ENCODE data around the gene ORC6. TPM values are rescaled to one million over a fixed set of nuclear protein-coding genes. Genes with fewer than 3 reads are reported as not detected.

ORC6 gene
- total RNA-seq: 10 to 100 TPM in 1 of 2 donors, 1 to 10 TPM in 1; 1.4 to 16.8 TPM

DNA sequence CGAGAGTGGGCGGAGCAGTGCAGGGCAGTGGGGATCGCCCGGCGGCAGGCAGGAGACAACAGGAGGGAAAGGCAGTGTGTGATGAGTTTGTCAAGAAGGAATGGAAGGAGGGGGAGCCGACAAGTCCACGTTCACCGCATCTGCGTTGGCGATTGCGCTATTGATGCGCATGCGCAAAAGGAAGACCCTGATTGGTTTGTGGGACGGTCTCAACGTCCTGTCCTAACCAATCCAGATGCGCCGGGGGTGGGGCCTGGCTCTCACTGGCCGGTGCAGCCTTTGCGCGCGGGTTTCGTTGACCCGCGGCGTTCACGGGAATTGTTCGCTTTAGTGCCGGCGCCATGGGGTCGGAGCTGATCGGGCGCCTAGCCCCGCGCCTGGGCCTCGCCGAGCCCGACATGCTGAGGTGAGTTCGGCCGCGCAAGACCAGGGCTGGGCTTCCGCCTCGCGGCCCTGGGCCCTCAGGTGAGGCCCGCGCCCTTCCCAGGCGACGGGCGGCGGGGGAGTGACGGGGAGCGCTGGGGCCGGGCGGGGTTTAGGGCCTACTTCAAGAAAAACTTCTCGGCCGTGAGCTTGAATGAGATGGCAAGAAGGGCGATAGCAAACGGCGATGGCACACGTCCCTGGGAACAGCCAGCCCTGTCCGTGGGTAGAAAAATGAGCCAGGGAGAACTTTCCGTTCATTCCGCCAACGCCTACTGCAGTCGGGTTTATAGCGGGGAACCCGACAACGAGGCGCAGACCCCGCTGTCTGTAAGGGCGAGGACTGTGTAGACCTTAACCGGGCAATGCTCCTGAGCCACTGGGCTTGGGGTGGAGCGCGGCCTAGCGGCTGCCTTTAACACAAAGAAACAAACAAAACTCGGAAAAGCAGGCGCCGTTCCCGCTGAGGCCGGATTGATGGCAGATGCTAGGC lies at the start of gene ORC6:
Gene ORC6, plus strand, starts transcription at position 295 of the 916 bp plus-strand sequence. Its CDS starts 47 bp downstream, at position 342.
- 0% methylated on average over 60 of the region's 79 CpGs for WGBS
- Histone ChIP-seq H3K4me1 (replicated peaks) (peaks cover 4% of the 10 kb centered on the region), H3K36me3 (no peaks in the 10 kb centered on the region), H3K9me3 (no peaks in the 10 kb centered on the region), H3K4me3 (peak within 1 kb of the TSS; percentile 71 to 74), H3K27me3 (replicated peaks; ENCODE audit: insufficient read depth) (no peaks in the 10 kb centered on the region), H3K27ac (peak within 1 kb of the TSS; percentile 92 to 95)
- TF ChIP-seq CTCF (IDR thresholded peaks at IDR 0.05): peak in 1 of 4 experiments; percentile 31
- peak; percentile 46 for TF ChIP-seq POLR2AphosphoS5 (IDR thresholded peaks at IDR 0.05)
- TF ChIP-seq POLR2A (IDR thresholded peaks at IDR 0.05): no peak
- peak; percentile 98 for DNase-seq (ENCODE audit: low spot score)
- intact Hi-C loops (cut with DNase I): loop anchor here (2.0 to 10.0 kb wide), 2 partner anchors 115 to 141 kb away; partner anchors contain the start of gene C16orf87

DNA sequence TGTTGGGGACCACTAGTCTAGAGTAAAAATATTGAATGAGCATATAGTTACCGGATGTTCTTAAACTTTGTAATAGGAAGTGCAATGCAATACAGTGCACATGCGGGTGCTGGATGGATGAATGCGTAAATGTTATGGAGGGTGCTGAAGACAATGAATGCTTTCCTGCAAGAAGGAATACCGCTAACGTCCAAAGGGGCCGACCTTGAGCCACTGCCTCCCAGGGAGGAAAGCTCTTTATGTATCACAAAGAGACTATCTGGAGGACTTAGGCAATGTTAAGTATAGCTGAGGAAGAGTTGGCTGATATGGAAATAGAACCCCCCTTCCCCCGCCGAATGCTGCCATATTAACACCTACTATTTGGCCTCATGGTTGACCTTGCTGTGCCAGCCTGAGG lies 40.8 kb upstream of the ORC6 start:
- Histone ChIP-seq H3K4me1 (replicated peaks) (no peaks in the 10 kb centered on the region), H3K4me3 (no peak overlapping the region), H3K36me3 (no peaks in the 10 kb centered on the region), H3K9me3 (no peaks in the 10 kb centered on the region), H3K27me3 (replicated peaks; ENCODE audit: insufficient read depth) (no peaks in the 10 kb centered on the region), H3K27ac (no peak overlapping the region)
- WGBS: 92% methylated on average over 8 of the region's 8 CpGs
- TF ChIP-seq CTCF (IDR thresholded peaks at IDR 0.05): no peak
- no peak for TF ChIP-seq POLR2A (IDR thresholded peaks at IDR 0.05)
- TF ChIP-seq POLR2AphosphoS5 (IDR thresholded peaks at IDR 0.05): no peak
- intact Hi-C loops (cut with DNase I): no loop called here
- DNase-seq (ENCODE audit: low spot score): no peak

GRCh38 chr16:46649588-46650253 lies 39.7 kb upstream of the ORC6 start:
- H3K4me3 ChIP-seq: peak overlapping the region in 1 of 2 donors; percentile 4
- H3K27me3 ChIP-seq (replicated peaks; ENCODE audit: insufficient read depth): no peaks in the 10 kb centered on the region
- H3K4me1 ChIP-seq (replicated peaks): no peaks in the 10 kb centered on the region
- H3K9me3 ChIP-seq: no peaks in the 10 kb centered on the region
- 87% methylated on average over 27 of the region's 27 CpGs for WGBS
- intact Hi-C loops (cut with DNase I): no loop called here
- TF ChIP-seq POLR2AphosphoS5 (IDR thresholded peaks at IDR 0.05) (no peak), CTCF (IDR thresholded peaks at IDR 0.05) (no peak), POLR2A (IDR thresholded peaks at IDR 0.05) (no peak)
- H3K27ac ChIP-seq: peak overlapping the region in 1 of 2 donors; percentile 2
- no peak for DNase-seq (ENCODE audit: low spot score)
- no peaks in the 10 kb centered on the region for H3K36me3 ChIP-seq

GRCh38 chr16:46650254-46650623 lies 39.2 kb upstream of the ORC6 start:
- Histone ChIP-seq H3K9me3 (no peaks in the 10 kb centered on the region), H3K4me1 (replicated peaks) (no peaks in the 10 kb centered on the region), H3K36me3 (no peaks in the 10 kb centered on the region), H3K27ac (peak overlapping the region in 1 of 2 donors; percentile 2), H3K27me3 (replicated peaks; ENCODE audit: insufficient read depth) (no peaks in the 10 kb centered on the region), H3K4me3 (no peak overlapping the region)
- intact Hi-C loops (cut with DNase I): no loop called here
- no peak for TF ChIP-seq CTCF (IDR thresholded peaks at IDR 0.05)
- WGBS: 84% methylated on average over 5 of the region's 5 CpGs
- no peak for DNase-seq (ENCODE audit: low spot score)
